ENCODE measurements around the gene CUX1. TPM values are rescaled to one million over a fixed set of nuclear protein-coding genes. Genes with fewer than 3 reads are reported as not detected.
"Not testable (repeated sequence)": the region's sequence is repeated elsewhere in the genome, so short reads cannot be mapped to it uniquely, and the experiment has no call there.

CUX1 gene
- total RNA-seq, 1 donor from 2014 or later = 97.4 TPM

- ATAC-seq (ENCODE audit: poor library complexity) = no peak
- intact Hi-C loops (cut with DNase I) = no loop called here
- no peak for DNase-seq
Measured at GRCh38 chr7:101996131-101996691, 178.8 kb downstream of the CUX1 start.

GRCh38 chr7:101996876-101997275 is 179.4 kb downstream of the CUX1 start:
- DNase-seq (no peak), ATAC-seq (ENCODE audit: poor library complexity) (no peak)
- intact Hi-C loops (cut with DNase I) = no loop called here

- intact Hi-C loops (cut with DNase I) = no loop called here
- DNase-seq (no peak), ATAC-seq (ENCODE audit: poor library complexity) (no peak)
Measured at GRCh38 chr7:101998029-101998905, 180.8 kb downstream of the CUX1 start.

GRCh38 chr7:101998906-101999240 is 181.4 kb downstream of the CUX1 start:
- intact Hi-C loops (cut with DNase I) = no loop called here
- DNase-seq (no peak), ATAC-seq (ENCODE audit: poor library complexity) (no peak)

- intact Hi-C loops (cut with DNase I) = no loop called here
- ATAC-seq (ENCODE audit: poor library complexity) (no peak), DNase-seq (no peak)
Measured at GRCh38 chr7:101999393-101999792, 182.0 kb downstream of the CUX1 start.

- DNase-seq (no peak), ATAC-seq (ENCODE audit: poor library complexity) (peak; percentile 51)
- intact Hi-C loops (cut with DNase I) = no loop called here
Measured at GRCh38 chr7:102000123-102000522, 182.7 kb downstream of the CUX1 start.

GRCh38 chr7:102004229-102004628 is 186.8 kb downstream of the CUX1 start:
- DNase-seq = no peak
- intact Hi-C loops (cut with DNase I) = no loop called here
- ATAC-seq (ENCODE audit: poor library complexity) = no peak

- intact Hi-C loops (cut with DNase I) = no loop called here
- DNase-seq (no peak), ATAC-seq (ENCODE audit: poor library complexity) (no peak)
Measured at GRCh38 chr7:102004848-102005247, 187.4 kb downstream of the CUX1 start.

GRCh38 chr7:102005933-102006480 is 188.6 kb downstream of the CUX1 start:
- ATAC-seq (ENCODE audit: poor library complexity) (no peak), DNase-seq (no peak)
- intact Hi-C loops (cut with DNase I) = no loop called here

GRCh38 chr7:102006695-102007094 is 189.3 kb downstream of the CUX1 start:
- intact Hi-C loops (cut with DNase I) = no loop called here
- DNase-seq (no peak), ATAC-seq (ENCODE audit: poor library complexity) (no peak)

GRCh38 chr7:102008535-102009262 is 191.3 kb downstream of the CUX1 start:
- peak; percentile 50 for ATAC-seq (ENCODE audit: poor library complexity)
- DNase-seq = no peak
- intact Hi-C loops (cut with DNase I) = no loop called here

GRCh38 chr7:102009628-102010027 is 192.2 kb downstream of the CUX1 start:
- no peak for DNase-seq
- intact Hi-C loops (cut with DNase I) = no loop called here
- peak; percentile 19 for ATAC-seq (ENCODE audit: poor library complexity)

- intact Hi-C loops (cut with DNase I); DNase-seq; ATAC-seq (ENCODE audit: poor library complexity): not testable (repeated sequence)
Measured at GRCh38 chr7:102012112-102012830, 194.8 kb downstream of the CUX1 start.

GRCh38 chr7:102012941-102013461 is 195.6 kb downstream of the CUX1 start:
- intact Hi-C loops (cut with DNase I) = no loop called here
- DNase-seq (no peak), ATAC-seq (ENCODE audit: poor library complexity) (no peak)

- intact Hi-C loops (cut with DNase I) = no loop called here
- DNase-seq (no peak), ATAC-seq (ENCODE audit: poor library complexity) (no peak)
Measured at GRCh38 chr7:102018876-102019275, 201.4 kb downstream of the CUX1 start.

- intact Hi-C loops (cut with DNase I) = no loop called here
- no peak for ATAC-seq (ENCODE audit: poor library complexity)
- no peak for DNase-seq
Measured at GRCh38 chr7:102019461-102019860, 202.0 kb downstream of the CUX1 start.

- no peak for DNase-seq
Measured at GRCh38 chr7:102021841-102022618, 204.6 kb downstream of the CUX1 start.

More at GRCh38 chr7:102021841-102022618, 204.6 kb downstream of the CUX1 start:
- no peak for ATAC-seq (ENCODE audit: poor library complexity)
- intact Hi-C loops (cut with DNase I) = no loop called here
